Activated CD8-positive, alpha-beta T cell treated with anti-CD3 and anti-CD28 coated beads for 36 hours (primary cell): ENCODE data around the gene RPRD1B. TPM values are rescaled to one million over a fixed set of nuclear protein-coding genes. Genes with fewer than 3 reads are reported as not detected.

Experiments
- ATAC-seq: fragments of 200-7000 bp; cut with Tn5 transposase; one replicate; pipeline ENCODE4 v1.10.0; 2021; ENCODE audit warnings: mild to moderate bottlenecking, moderate library complexity
- CTCF ChIA-PET: fragments of 350-600 bp; sonication (Branson Sonifier 250); formaldehyde crosslinking; loops from one replicate; lab custom pipeline; 2021; ENCODE audit warnings: antibody characterized with exemption; lab: Charles Lee
- POLR2A ChIA-PET: fragments of 350-600 bp; sonication (Branson Sonifier 250); formaldehyde crosslinking; loops from one replicate; lab custom pipeline; 2021; ENCODE audit warnings: antibody characterized with exemption; lab: Charles Lee
- DNase-seq: peaks from one replicate; pipeline ENCODE4 v3.0.0-alpha.2; 2020
- H3K27ac Mint-ChIP-seq: one replicate; pipeline ENCODE4 v1.8.0; 2021; ENCODE audit warnings: mild to moderate bottlenecking, mixed read lengths
- H3K27me3 Mint-ChIP-seq: one replicate; pipeline ENCODE4 v1.8.0; 2021; ENCODE audit warnings: mixed read lengths
- H3K36me3 Mint-ChIP-seq: one replicate; pipeline ENCODE4 v1.8.0; 2021; ENCODE audit warnings: low read depth, mixed read lengths
- H3K4me1 Mint-ChIP-seq: one replicate; pipeline ENCODE4 v1.8.0; 2021; ENCODE audit warnings: low read depth, mixed read lengths
- H3K4me3 Mint-ChIP-seq: one replicate; pipeline ENCODE4 v1.8.0; 2021; ENCODE audit warnings: mild to moderate bottlenecking, moderate library complexity, mixed read lengths
- H3K9me3 Mint-ChIP-seq: one replicate; pipeline ENCODE4 v1.8.0; 2021; ENCODE audit warnings: mixed read lengths
- CTCF ChIP-seq: fragments of 200-600 bp; IDR thresholded peaks from one replicate; pipeline ENCODE4 v1.8.0; 2022; ENCODE audit warnings: antibody characterized with exemption, mild to moderate bottlenecking
- intact Hi-C: fragments of 100-400 bp; cut with micrococcal nuclease; formaldehyde crosslinking; loops from one replicate; pipeline ENCODE4 v1.10.0; 2022
- total RNA-seq, 2 experiments: library from RNA; stranded (reverse); gene quantifications; one replicate each; pipeline ENCODE4 v1.2.3, GENCODE V29; 2021

Gene RPRD1B
- total RNA-seq, 2 experiments from 2014 or later = 29.1 to 29.3 TPM

DNA sequence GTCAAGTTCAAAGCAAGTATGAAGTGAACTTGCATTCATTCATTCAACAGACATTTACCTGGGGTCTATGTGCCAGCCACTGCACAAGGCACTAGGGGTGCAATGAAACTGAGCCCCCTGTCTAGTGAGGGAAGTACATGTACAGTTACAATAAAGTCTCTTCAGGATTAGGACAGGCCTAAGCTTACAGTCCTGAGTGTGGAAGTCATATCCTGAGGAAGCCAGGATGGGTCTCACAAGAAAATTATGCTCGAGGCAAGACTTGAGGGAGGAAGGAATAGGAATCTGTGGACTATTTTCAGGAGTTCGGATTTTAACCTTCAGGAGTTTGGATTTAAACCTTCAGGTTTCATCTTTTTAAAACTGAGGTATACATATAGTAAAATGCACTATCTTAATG is 19.7 kb upstream of the RPRD1B start:
- ChIA-PET POLR2A (interaction anchor here (1.1 kb wide), 1 partner anchor 15 kb away, joined by 3 read pairs; no protein-coding TSS in a partner anchor), CTCF (no interaction called here)
- no peak for DNase-seq
- H3K4me1 Mint-ChIP-seq = no peaks in the 10 kb centered on the region
- H3K9me3 Mint-ChIP-seq = peaks cover 3% of the 10 kb centered on the region
- no peak for TF ChIP-seq CTCF
- H3K36me3 Mint-ChIP-seq = peaks cover 82% of the 10 kb centered on the region
- intact Hi-C loops = no loop called here
- H3K27me3 Mint-ChIP-seq = no peaks in the 10 kb centered on the region
- no peak for ATAC-seq
- no peak overlapping the region for H3K27ac Mint-ChIP-seq
- H3K4me3 Mint-ChIP-seq = no peak overlapping the region

GRCh38 chr20:38017959-38018358 is 15.6 kb upstream of the RPRD1B start:
- Mint-ChIP-seq H3K4me1 (peaks cover 16% of the 10 kb centered on the region), H3K4me3 (no peak overlapping the region), H3K27me3 (no peaks in the 10 kb centered on the region), H3K9me3 (peaks cover 8% of the 10 kb centered on the region), H3K27ac (no peak overlapping the region), H3K36me3 (peaks cover 73% of the 10 kb centered on the region)
- no peak for ATAC-seq
- ChIA-PET CTCF (interaction anchor here (1.3 kb wide), 1 partner anchor 12 kb away, joined by 3 read pairs; no protein-coding TSS in a partner anchor), POLR2A (interaction anchor here (1.6 kb wide), 1 partner anchor 16 kb away, joined by 7 read pairs; the partner anchor contains the start of genes RPRD1B and TTI1)
- TF ChIP-seq CTCF = no peak
- intact Hi-C loops = no loop called here
- no peak for DNase-seq

DNA sequence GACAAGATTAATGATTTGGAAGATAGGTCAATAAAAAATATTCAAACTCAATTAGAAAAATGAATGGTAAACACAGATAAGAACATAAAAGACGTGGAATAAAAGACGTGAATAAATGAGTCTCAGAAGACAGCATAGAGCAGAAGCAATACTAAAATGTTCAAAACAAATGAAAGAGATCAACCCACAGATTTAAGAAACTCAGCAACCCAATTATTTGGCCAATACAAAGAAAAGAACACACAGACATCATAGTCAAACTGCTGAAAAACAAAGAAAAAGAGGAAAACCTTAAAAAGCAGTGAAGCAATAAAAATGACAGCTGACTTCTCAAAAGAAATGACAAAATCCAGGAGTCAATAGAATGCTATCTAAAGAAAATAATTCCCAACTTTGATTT is 15.2 kb upstream of the RPRD1B start:
- no peak overlapping the region for H3K27ac Mint-ChIP-seq
- H3K9me3 Mint-ChIP-seq = peaks cover 8% of the 10 kb centered on the region
- H3K4me1 Mint-ChIP-seq = peaks cover 16% of the 10 kb centered on the region
- DNase-seq = no peak
- intact Hi-C loops = no loop called here
- ATAC-seq = no peak
- H3K36me3 Mint-ChIP-seq = peaks cover 69% of the 10 kb centered on the region
- H3K27me3 Mint-ChIP-seq = no peaks in the 10 kb centered on the region
- CTCF ChIA-PET = interaction anchor here (1.3 kb wide), 1 partner anchor 13 kb away, joined by 3 read pairs; no protein-coding TSS in a partner anchor
- TF ChIP-seq CTCF = no peak
- POLR2A ChIA-PET = no interaction called here
- no peak overlapping the region for H3K4me3 Mint-ChIP-seq

- Mint-ChIP-seq H3K27ac (no peak overlapping the region), H3K4me3 (no peak overlapping the region), H3K9me3 (peaks cover 8% of the 10 kb centered on the region), H3K4me1 (peaks cover 31% of the 10 kb centered on the region), H3K27me3 (no peaks in the 10 kb centered on the region), H3K36me3 (peaks cover 48% of the 10 kb centered on the region)
- POLR2A ChIA-PET = interaction anchor here (1.0 kb wide), 1 partner anchor 12 kb away, joined by 3 read pairs; the partner anchor contains the start of genes RPRD1B and TTI1
- intact Hi-C loops = no loop called here
- CTCF ChIA-PET = interaction anchor here (0.9 kb wide), 1 partner anchor 41 kb away, joined by 3 read pairs; no protein-coding TSS in a partner anchor
- no peak for DNase-seq
- ATAC-seq = no peak
- TF ChIP-seq CTCF = no peak
These were observed 12.3 kb upstream of the RPRD1B start for GRCh38 chr20:38021087-38021772.
